Tibial artery (tissue), 4 donors: ENCODE results near the gene CDH11.

Experiments used
- DNase-seq, 2 donors: peaks; one replicate each; pipeline ENCODE4 v3.0.0-alpha.2; 2019
- H3K27ac ChIP-seq, 2 donors: fragments of 200-600 bp; sonication (generic) in 1 of 2; 1 replicate in 1 of 2; 2 replicates in 1 of 2; pipeline ENCODE4 v1.5.1; 2018 to 2019; ENCODE audit warnings: mild to moderate bottlenecking in 1 of 2
- H3K27me3 ChIP-seq, 2 donors: fragments of 200-600 bp; sonication (generic) in 1 of 2; one replicate each; pipeline versions ENCODE4 v1.5.1 to v1.6.0; 2016 to 2019
- H3K36me3 ChIP-seq, 3 donors: fragments of 200-600 bp; sonication (generic) in 2 of 3; one replicate each; pipeline ENCODE4 v1.5.1; 2016 to 2019; ENCODE audit warnings: mild to moderate bottlenecking in 2 of 3
- H3K4me1 ChIP-seq, 4 donors: fragments of 200-600 bp; sonication (generic) in 2 of 4; 1 replicate in 3 of 4; 2 replicates in 1 of 4; pipeline ENCODE4 v1.5.1; 2016 to 2019
- H3K4me3 ChIP-seq, 2 donors: fragments of 200-600 bp; sonication (generic) in 1 of 2; 1 replicate in 1 of 2; 2 replicates in 1 of 2; pipeline ENCODE4 v1.5.1; 2018 to 2019; ENCODE audit warnings: mild to moderate bottlenecking in 2 of 2
- H3K9me3 ChIP-seq, 3 donors: fragments of 200-600 bp; sonication (generic) in 1 of 3; one replicate each; pipeline ENCODE4 v1.5.1; 2016 to 2019
- CTCF ChIP-seq, 2 experiments: fragments of 200-600 bp in 1 of 2; fragments of 450-650 bp in 1 of 2; IDR thresholded peaks; one replicate each; pipeline ENCODE4 v1.5.1; 2017 to 2019; ENCODE audit warnings: antibody characterized with exemption in 2 of 2, mild to moderate bottlenecking in 1 of 2, moderate library complexity in 1 of 2
- intact Hi-C: fragments of 100-400 bp; cut with DNase I; formaldehyde crosslinking; loops from one replicate; pipeline ENCODE4 v1.15.0; 2023; ENCODE audit warnings: low total_unique reads

The CDH11 gene

GRCh38 chr16:64991001-64991400 is 130.9 kb downstream of the CDH11 start:
- intact Hi-C loops: no loop called here
- H3K4me3 ChIP-seq: no peak overlapping the region
- no peak overlapping the region for H3K27ac ChIP-seq
- H3K9me3 ChIP-seq: no peaks in the 10 kb centered on the region
- DNase-seq: no peak
- TF ChIP-seq CTCF (IDR thresholded peaks at IDR 0.05): no peak
- peaks cover 26 to 62% (median 53%) of the 10 kb centered on the region in 3 donors for H3K36me3 ChIP-seq
- H3K4me1 ChIP-seq: no peaks in the 10 kb centered on the region
- H3K27me3 ChIP-seq: no peaks in the 10 kb centered on the region

GRCh38 chr16:64990101-64990500 is 131.8 kb downstream of the CDH11 start:
- no peak overlapping the region for H3K4me3 ChIP-seq
- intact Hi-C loops: no loop called here
- no peaks in the 10 kb centered on the region for H3K9me3 ChIP-seq
- no peak for TF ChIP-seq CTCF (IDR thresholded peaks at IDR 0.05)
- DNase-seq: no peak
- H3K27ac ChIP-seq: no peak overlapping the region
- peaks cover 26 to 67% (median 53%) of the 10 kb centered on the region in 3 donors for H3K36me3 ChIP-seq
- no peaks in the 10 kb centered on the region for H3K27me3 ChIP-seq
- H3K4me1 ChIP-seq: no peaks in the 10 kb centered on the region

- Histone ChIP-seq H3K27me3 (no peaks in the 10 kb centered on the region), H3K4me3 (no peak overlapping the region), H3K27ac (no peak overlapping the region), H3K36me3 (peaks cover 22 to 63% (median 53%) of the 10 kb centered on the region in 3 donors), H3K9me3 (no peaks in the 10 kb centered on the region), H3K4me1 (peaks cover 0 to 1% (median 0%) of the 10 kb centered on the region in 4 donors)
- intact Hi-C loops: no loop called here
- no peak for DNase-seq
- TF ChIP-seq CTCF (IDR thresholded peaks at IDR 0.05): no peak
These were observed 132.8 kb downstream of the CDH11 start for GRCh38 chr16:64989050-64989449.

GRCh38 chr16:64983963-64984362 is 137.9 kb downstream of the CDH11 start:
- peaks cover 0 to 26% (median 25%) of the 10 kb centered on the region in 3 donors for H3K36me3 ChIP-seq
- no peak for DNase-seq
- no peak overlapping the region for H3K27ac ChIP-seq
- H3K27me3 ChIP-seq: no peaks in the 10 kb centered on the region
- H3K4me1 ChIP-seq: peaks cover 0 to 23% (median 7%) of the 10 kb centered on the region in 4 donors
- H3K9me3 ChIP-seq: no peaks in the 10 kb centered on the region
- peak; percentile 30 to 42 for TF ChIP-seq CTCF (IDR thresholded peaks at IDR 0.05)
- no peak overlapping the region for H3K4me3 ChIP-seq
- intact Hi-C loops: no loop called here

GRCh38 chr16:64983231-64983630 is 138.6 kb downstream of the CDH11 start:
- intact Hi-C loops: no loop called here
- Histone ChIP-seq H3K4me1 (peaks cover 0 to 23% (median 7%) of the 10 kb centered on the region in 4 donors), H3K9me3 (no peaks in the 10 kb centered on the region), H3K27me3 (no peaks in the 10 kb centered on the region), H3K27ac (no peak overlapping the region), H3K4me3 (no peak overlapping the region), H3K36me3 (peaks cover 0 to 22% (median 20%) of the 10 kb centered on the region in 3 donors)
- TF ChIP-seq CTCF (IDR thresholded peaks at IDR 0.05): no peak
- DNase-seq: no peak

GRCh38 chr16:64982581-64982980 is 139.3 kb downstream of the CDH11 start:
- Histone ChIP-seq H3K27ac (no peak overlapping the region), H3K36me3 (peaks cover 0 to 22% (median 13%) of the 10 kb centered on the region in 3 donors), H3K9me3 (no peaks in the 10 kb centered on the region), H3K27me3 (no peaks in the 10 kb centered on the region), H3K4me3 (no peak overlapping the region), H3K4me1 (peaks cover 0 to 23% (median 7%) of the 10 kb centered on the region in 4 donors)
- no peak for TF ChIP-seq CTCF (IDR thresholded peaks at IDR 0.05)
- intact Hi-C loops: no loop called here
- DNase-seq: no peak
